Adipose tissue (tissue), 3 donors: ENCODE measurements around the gene ZNF543. TPM values are rescaled to one million over a fixed set of nuclear protein-coding genes. Genes with fewer than 3 reads are reported as not detected.
A peak's percentile ranks its signal among the peaks of the same experiment; 100 is the strongest.

Experiments
- H3K27ac ChIP-seq: one replicate; pipeline ENCODE4 v1.5.1; 2013; ENCODE audit warnings: low read depth, low read length
- WGBS, 3 donors: extraction: QIAGEN DNeasy Blood & Tissue Kit; methylation state at CpG; one replicate each; pipeline ENCODE4 v1.1.7; 2013; 5-methylcytosine and 5-hydroxymethylcytosine counted together
- polyA plus RNA-seq, 3 donors: library from polyadenylated mRNA; stranded (reverse); fragments of 200-250 nt; gene quantifications; one replicate each; pipeline ENCODE4 v1.2.3, GENCODE V29; 2013
- donor health status: healthy with polysubstance abuse.
- donor health status: Bipolar disorder and iron deficiency.
- donor health status: healthy.

The ZNF543 gene
- polyA plus RNA-seq, 3 donors: 0.63 to 1.6 (median 0.97) TPM

- no peak overlapping the region for H3K27ac ChIP-seq
- 62 to 81% (median 79%) methylated on average over 4 of the region's 4 CpGs for WGBS, 3 donors
These were observed 6.1 kb upstream of the ZNF543 start for GRCh38 chr19:57314146-57314545.

GRCh38 chr19:57317503-57317902 is 2.8 kb upstream of the ZNF543 start:
- 14 to 24% (median 24%) methylated on average over 29 of the region's 29 CpGs for WGBS, 3 donors
- H3K27ac ChIP-seq: no peak overlapping the region

GRCh38 chr19:57319869-57320179 is 448 bp upstream of the ZNF543 start:
- 0% methylated on average over 1 of the region's 1 CpG for WGBS, 3 donors
- no peak overlapping the region for H3K27ac ChIP-seq

GRCh38 chr19:57321116-57321515 is 844 bp downstream of the ZNF543 start:
- WGBS, 3 donors: 24 to 49% (median 44%) methylated on average over 8 of the region's 8 CpGs

GRCh38 chr19:57321751-57322150 is 1.5 kb downstream of the ZNF543 start:
- 54 to 75% (median 68%) methylated on average over 3 of the region's 3 CpGs for WGBS, 3 donors
- H3K27ac ChIP-seq: no peak overlapping the region

More at GRCh38 chr19:57321116-57321515, 844 bp downstream of the ZNF543 start:
- H3K27ac ChIP-seq: no peak overlapping the region

- no peak overlapping the region for H3K27ac ChIP-seq
These were observed 4.7 kb downstream of the ZNF543 start for GRCh38 chr19:57324992-57325391.

- H3K27ac ChIP-seq: no peak overlapping the region
- 94 to 98% (median 96%) methylated on average over 8 of the region's 8 CpGs for WGBS, 3 donors
These were observed 7.7 kb downstream of the ZNF543 start for GRCh38 chr19:57327993-57328392.

- 81 to 86% (median 82%) methylated on average over 4 of the region's 4 CpGs for WGBS, 3 donors
- H3K27ac ChIP-seq: no peak overlapping the region
These were observed 13.9 kb downstream of the ZNF543 start for GRCh38 chr19:57334191-57334590.

- WGBS, 3 donors: 68 to 75% (median 71%) methylated on average over 3 of the region's 3 CpGs
- no peak overlapping the region for H3K27ac ChIP-seq
These were observed 18.6 kb downstream of the ZNF543 start for GRCh38 chr19:57338877-57339276.

GRCh38 chr19:57342582-57342981 is 22.3 kb downstream of the ZNF543 start:
- H3K27ac ChIP-seq: no peak overlapping the region
- WGBS, 3 donors: 66 to 82% (median 73%) methylated on average over 6 of the region's 6 CpGs

GRCh38 chr19:57348136-57348535 is 27.9 kb downstream of the ZNF543 start:
- H3K27ac ChIP-seq: no peak overlapping the region
- WGBS, 3 donors: 59 to 70% (median 68%) methylated on average over 3 of the region's 3 CpGs

GRCh38 chr19:57350877-57351805 is 30.9 kb downstream of the ZNF543 start, which contains the start of gene ZNF304:
ZNF304 (plus strand) TSS chr19:57351271; CDS start chr19:57351665, 394 bp downstream.
- no peak within 1 kb of the TSS for H3K27ac ChIP-seq
- 2% methylated on average over 57 of the region's 57 CpGs for WGBS, 3 donors

GRCh38 chr19:57351867-57352266 is 31.6 kb downstream of the ZNF543 start:
- H3K27ac ChIP-seq: no peak overlapping the region
- WGBS, 3 donors: 18 to 27% (median 24%) methylated on average over 7 of the region's 7 CpGs

GRCh38 chr19:57355916-57356315 is 35.6 kb downstream of the ZNF543 start:
- H3K27ac ChIP-seq: no peak overlapping the region
- 84 to 97% (median 95%) methylated on average over 4 of the region's 4 CpGs for WGBS, 3 donors

- 96% methylated on average over 5 of the region's 5 CpGs for WGBS, 3 donors
- H3K27ac ChIP-seq: no peak overlapping the region
These were observed 37.1 kb downstream of the ZNF543 start for GRCh38 chr19:57357406-57357805.

- H3K27ac ChIP-seq: no peak overlapping the region
These were observed 39.0 kb downstream of the ZNF543 start for GRCh38 chr19:57359300-57359699.

GRCh38 chr19:57362419-57362818 is 42.1 kb downstream of the ZNF543 start:
- WGBS, 3 donors: 64 to 74% (median 68%) methylated on average over 2 of the region's 2 CpGs

GRCh38 chr19:57362997-57363687 is 42.9 kb downstream of the ZNF543 start, which contains the start of the genes TRAPPC2B and ZNF547:
TRAPPC2B (plus strand) TSS chr19:57363551; CDS start chr19:57364834, 1,283 bp downstream.
ZNF547 (plus strand) TSS chr19:57363551; CDS start chr19:57368556, 5,005 bp downstream.
- 0 to 2% (median 1%) methylated on average over 42 to 47 of the region's 47 CpGs for WGBS, 3 donors
- peak within 1 kb of the TSS; percentile 66 for H3K27ac ChIP-seq

More at GRCh38 chr19:57362419-57362818, 42.1 kb downstream of the ZNF543 start:
- H3K27ac ChIP-seq: no peak overlapping the region

GRCh38 chr19:57363688-57364181 is 43.5 kb downstream of the ZNF543 start:
- WGBS, 3 donors: 0 to 2% (median 1%) methylated on average over 14 to 18 of the region's 18 CpGs
- peak overlapping the region; percentile 66 for H3K27ac ChIP-seq
